ENCODE measurements around the gene RPTOR.
"Not testable (repeated sequence)": the region's sequence is repeated elsewhere in the genome, so short reads cannot be mapped to it uniquely, and the experiment has no call there.

RPTOR gene

DNA sequence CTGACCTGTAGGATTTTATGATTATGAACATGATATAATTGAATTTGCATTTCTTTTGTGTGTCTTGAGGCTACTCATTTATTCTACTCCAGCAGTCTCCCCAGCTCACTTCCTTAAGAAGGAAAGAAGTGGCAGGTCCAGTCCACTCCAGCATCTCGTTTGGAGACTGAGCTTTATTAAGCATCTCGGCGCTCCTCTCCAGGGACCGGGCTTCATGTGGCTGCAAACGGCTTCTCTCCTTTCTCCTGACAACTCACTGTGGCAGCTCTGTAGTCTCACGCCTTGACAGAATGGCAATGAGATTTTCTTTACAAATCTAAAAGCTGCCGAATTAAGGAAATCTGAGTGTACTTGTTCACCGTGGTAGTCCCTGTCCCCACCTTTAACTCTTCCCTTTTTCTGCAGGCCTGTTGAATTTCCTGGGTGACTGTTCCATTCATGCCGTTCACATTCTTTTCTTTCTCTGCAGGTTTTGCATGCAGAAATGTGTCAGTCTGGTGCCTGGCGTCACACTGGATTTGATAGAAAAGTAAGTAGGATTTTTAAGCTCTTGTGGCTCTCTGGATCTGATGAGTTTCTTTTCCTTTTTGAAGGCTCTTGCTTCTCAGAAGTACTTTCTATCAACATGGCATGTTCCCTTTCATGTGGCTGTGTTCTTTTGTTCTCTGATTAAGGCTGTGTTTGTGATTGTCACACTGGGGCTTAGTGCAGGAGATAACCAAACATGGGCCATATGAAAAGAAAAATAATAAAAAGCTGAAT lies 246.5 kb downstream of the RPTOR start:
- no peak for ATAC-seq

DNA sequence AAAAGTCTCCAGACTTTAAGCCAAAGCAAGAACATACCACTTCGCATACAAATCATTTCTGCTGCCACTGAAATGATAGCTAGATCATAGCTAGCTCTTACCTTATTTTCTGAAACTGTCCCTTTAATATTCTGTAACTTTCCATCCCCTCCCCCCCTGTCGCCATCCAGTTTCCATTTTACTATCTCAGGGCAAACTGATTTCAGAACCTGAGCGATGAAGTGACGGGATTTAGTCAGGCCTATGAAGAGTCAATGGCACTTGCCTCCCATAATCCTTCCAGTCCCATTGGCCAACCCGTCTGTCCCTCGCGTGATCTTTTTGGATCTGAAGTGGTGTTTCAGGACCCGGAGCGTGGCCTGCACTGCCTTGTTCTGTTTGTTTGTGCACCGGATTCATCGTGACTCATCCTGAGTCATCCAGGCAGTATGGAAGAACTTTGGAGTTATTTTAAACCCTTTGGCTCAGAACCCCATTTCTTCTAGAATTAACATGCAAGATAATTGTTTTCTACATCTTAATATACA lies 247.2 kb downstream of the RPTOR start:
- ATAC-seq (peak; percentile 72), DNase-seq (ENCODE audit: low spot score in 2 of 2) (peak in 1 of 2 donors; percentile 70)
- peaks cover 66% of the 10 kb centered on the region for H3K4me1 Mint-ChIP-seq
- peaks cover 3% of the 10 kb centered on the region for H3K9me3 Mint-ChIP-seq
- H3K27ac Mint-ChIP-seq = peak overlapping the region; percentile 88
- peak overlapping the region; percentile 63 for H3K4me3 Mint-ChIP-seq
- peaks cover 29% of the 10 kb centered on the region for H3K36me3 Mint-ChIP-seq

More for the DNA sequence above, 246.5 kb downstream of the RPTOR start:
- H3K4me1 Mint-ChIP-seq = peaks cover 61% of the 10 kb centered on the region
- H3K36me3 Mint-ChIP-seq = peaks cover 29% of the 10 kb centered on the region
- peak overlapping the region; percentile 63 for H3K4me3 Mint-ChIP-seq
- peaks cover 3% of the 10 kb centered on the region for H3K9me3 Mint-ChIP-seq
- no peak for DNase-seq (ENCODE audit: low spot score in 2 of 2)
- peak overlapping the region; percentile 88 for H3K27ac Mint-ChIP-seq

DNA sequence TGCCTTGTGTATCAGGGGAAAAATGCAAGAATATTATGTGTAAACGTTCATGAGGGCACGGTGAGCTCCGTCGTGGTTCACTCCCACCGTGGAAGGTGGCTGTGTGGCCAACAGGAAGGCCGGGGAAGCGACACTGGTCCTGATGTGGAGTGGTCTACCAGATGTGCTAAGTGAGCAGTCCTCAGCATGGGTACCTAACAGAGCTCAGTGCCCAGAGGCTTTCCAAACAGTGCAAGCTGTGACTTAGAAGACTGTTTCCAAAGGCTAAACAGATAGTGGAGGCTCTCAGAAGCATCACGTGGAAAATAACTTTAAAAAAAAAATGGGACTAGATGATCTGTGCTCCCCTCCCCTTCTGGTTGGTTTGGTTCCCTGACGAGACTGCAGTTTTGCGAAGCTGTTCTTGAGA lies 247.7 kb downstream of the RPTOR start:
- Mint-ChIP-seq H3K36me3 (peaks cover 29% of the 10 kb centered on the region), H3K27ac (peak overlapping the region; percentile 88), H3K9me3 (peaks cover 3% of the 10 kb centered on the region), H3K4me1 (peaks cover 61% of the 10 kb centered on the region), H3K4me3 (peak overlapping the region; percentile 63)
- ATAC-seq (no peak), DNase-seq (ENCODE audit: low spot score in 2 of 2) (no peak)

DNA sequence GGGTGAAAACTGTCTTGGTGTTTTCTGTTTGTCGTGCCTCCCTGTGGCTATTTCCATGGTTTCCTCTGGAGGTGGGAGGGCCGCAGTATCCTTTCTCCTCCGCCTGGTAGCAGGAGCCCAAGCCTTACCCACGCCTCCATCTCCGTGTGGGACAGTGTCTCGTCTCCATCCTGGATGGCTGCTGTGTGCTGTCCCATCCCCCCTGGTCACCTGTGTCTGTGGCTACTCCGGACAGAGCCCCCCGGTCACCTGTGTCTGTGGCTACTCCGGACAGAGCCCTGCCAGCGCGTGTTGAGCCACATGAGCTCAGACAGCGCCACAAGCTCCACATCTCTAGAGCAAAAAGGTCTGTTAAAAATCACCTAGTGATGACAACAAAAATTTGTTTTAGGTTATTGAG lies 248.8 kb downstream of the RPTOR start:
- ATAC-seq (no peak), DNase-seq (ENCODE audit: low spot score in 2 of 2) (no peak)
- H3K4me1 Mint-ChIP-seq = peaks cover 50% of the 10 kb centered on the region
- H3K4me3 Mint-ChIP-seq = no peak overlapping the region
- H3K27ac Mint-ChIP-seq = peak overlapping the region; percentile 88
- H3K36me3 Mint-ChIP-seq = peaks cover 35% of the 10 kb centered on the region
- peaks cover 1% of the 10 kb centered on the region for H3K9me3 Mint-ChIP-seq

DNA sequence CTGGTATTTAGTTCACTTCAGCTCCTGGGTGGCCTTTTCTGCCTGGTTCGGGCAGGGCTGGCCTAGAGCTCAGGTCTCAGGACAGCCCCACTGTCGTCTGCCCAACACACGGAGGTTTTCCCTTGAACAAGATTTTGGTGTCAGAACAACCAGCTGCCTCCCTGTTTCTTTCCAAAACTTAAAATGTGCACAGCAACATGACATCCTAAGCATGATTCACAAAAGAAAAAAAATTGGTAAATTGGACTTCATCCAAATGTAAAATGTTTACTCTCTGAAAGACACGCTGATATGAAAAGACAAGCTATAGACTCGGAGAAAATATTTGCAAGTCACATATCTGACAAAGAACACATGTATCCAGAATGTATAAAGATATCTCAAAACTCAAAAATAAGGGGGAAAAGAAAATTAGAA lies 249.2 kb downstream of the RPTOR start:
- DNase-seq (ENCODE audit: low spot score in 2 of 2) (no peak), ATAC-seq (no peak)
- Mint-ChIP-seq H3K4me3 (no peak overlapping the region), H3K9me3 (no peaks in the 10 kb centered on the region), H3K4me1 (peaks cover 47% of the 10 kb centered on the region), H3K36me3 (peaks cover 35% of the 10 kb centered on the region), H3K27ac (peak overlapping the region; percentile 88)

DNA sequence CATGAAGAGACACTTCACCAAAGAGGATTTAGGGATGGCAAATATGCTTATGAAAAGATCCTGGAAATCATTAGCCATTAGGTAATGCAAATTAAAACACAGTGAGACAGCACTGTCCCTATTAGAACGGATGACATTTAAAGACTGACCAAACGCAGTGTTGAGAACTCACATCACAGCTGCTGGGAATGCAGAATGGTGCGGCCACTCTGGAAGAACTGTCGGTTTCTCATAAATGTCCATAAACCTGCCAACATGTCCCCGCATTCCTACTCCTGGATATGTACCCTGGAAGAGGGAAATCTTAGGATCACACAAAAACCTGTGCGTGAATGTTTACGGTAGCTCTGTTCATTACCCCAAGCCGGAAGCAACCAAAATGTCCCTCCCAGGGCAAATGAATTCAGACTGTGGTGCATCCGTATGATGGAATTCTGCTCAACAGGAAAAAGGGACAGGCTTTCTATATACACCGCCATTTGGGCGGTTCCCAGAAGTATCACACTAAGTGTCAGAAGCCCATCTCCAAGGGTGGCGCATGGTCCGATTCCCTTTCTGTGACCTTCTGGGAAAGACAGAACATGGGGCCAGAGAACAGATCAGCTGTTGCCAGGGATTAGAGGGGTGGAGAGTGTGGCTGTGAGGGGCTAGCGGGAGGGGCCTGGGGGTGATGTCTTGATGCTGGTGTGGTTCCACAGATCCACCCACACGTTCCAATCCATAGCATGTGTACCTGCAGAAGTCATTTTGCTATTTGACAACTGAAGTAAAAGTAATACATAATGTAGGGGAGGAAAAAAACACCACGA lies 249.8 kb downstream of the RPTOR start:
- DNase-seq (ENCODE audit: low spot score in 2 of 2) = no peak
- Mint-ChIP-seq H3K4me3 (no peak overlapping the region), H3K27ac (no peak overlapping the region), H3K4me1 (peaks cover 42% of the 10 kb centered on the region), H3K36me3 (peaks cover 35% of the 10 kb centered on the region), H3K9me3 (no peaks in the 10 kb centered on the region)
- ATAC-seq = no peak

DNA sequence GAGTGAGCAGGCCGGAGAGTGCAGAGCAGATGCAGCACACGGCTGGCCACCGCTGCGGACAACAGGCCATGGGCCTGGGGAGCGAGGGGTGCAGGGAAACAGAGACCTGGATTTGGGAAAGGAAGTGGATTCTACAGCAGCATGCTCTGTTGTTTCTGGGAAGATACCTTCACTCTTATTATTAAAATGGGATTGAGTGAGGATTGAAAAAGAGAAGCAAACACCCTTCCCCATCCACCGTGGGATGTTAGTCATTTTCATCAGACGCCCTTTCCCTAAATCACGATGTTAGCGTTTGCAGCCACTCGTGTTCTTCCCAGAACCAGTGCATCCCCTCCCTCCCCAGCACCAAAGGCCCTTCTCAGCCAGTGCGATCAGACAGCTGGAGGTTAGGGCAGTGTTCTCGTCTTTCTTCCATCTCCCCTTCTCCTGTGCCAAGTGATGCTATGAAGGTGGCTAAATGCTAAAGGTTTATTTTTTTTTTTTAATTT lies 250.5 kb downstream of the RPTOR start:
- H3K4me1 Mint-ChIP-seq = peaks cover 35% of the 10 kb centered on the region
- peaks cover 35% of the 10 kb centered on the region for H3K36me3 Mint-ChIP-seq
- no peak overlapping the region for H3K27ac Mint-ChIP-seq
- ATAC-seq = no peak
- H3K9me3 Mint-ChIP-seq = no peaks in the 10 kb centered on the region
- no peak overlapping the region for H3K4me3 Mint-ChIP-seq
- no peak for DNase-seq (ENCODE audit: low spot score in 2 of 2)

DNA sequence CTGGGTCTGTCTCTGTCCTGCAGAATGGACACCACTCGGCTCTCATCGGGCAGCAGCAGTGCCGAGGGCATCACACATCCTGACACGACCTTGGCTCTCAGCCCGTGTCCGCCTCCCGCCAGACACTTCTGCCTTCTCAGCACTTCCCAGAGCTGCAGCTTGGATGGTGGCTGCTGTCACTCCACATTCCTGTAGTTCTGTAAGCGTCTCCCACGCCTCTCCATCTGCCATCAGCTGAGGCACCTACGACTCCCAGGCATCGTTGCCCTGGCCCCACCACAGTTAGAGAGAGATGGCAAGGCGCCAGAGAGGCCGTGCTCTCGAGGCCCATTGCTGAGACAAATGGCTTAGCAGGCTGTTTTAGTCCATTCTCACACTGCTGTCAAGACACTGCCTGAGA lies 251.1 kb downstream of the RPTOR start:
- no peak overlapping the region for H3K4me3 Mint-ChIP-seq
- H3K27ac Mint-ChIP-seq = no peak overlapping the region
- H3K4me1 Mint-ChIP-seq = peaks cover 29% of the 10 kb centered on the region
- H3K9me3 Mint-ChIP-seq = no peaks in the 10 kb centered on the region
- peaks cover 30% of the 10 kb centered on the region for H3K36me3 Mint-ChIP-seq
- ATAC-seq (no peak), DNase-seq (ENCODE audit: low spot score in 2 of 2) (no peak)

DNA sequence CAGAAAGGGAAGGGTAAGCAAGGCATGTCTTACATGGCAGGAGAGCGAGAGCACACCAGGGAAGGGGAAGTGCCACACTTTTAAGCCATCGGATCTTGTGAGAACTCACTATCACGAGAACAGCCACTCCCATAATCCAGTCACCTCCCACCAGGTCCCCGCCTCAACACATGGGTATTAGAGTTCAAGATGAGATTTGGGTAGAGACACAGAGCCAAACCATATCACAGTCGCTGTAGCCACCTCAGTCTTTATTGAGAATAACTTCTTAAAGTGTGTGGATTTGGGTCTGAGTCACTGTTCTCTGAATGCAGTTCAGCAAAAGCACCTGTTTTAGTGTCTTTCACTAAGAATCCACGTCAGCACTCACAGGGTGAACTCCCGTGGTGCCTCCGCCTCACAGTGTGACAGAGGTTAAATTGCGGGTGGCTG lies 251.8 kb downstream of the RPTOR start:
- no peaks in the 10 kb centered on the region for H3K9me3 Mint-ChIP-seq
- peak; percentile 82 for ATAC-seq
- H3K27ac Mint-ChIP-seq = peak overlapping the region; percentile 17
- no peak overlapping the region for H3K4me3 Mint-ChIP-seq
- DNase-seq (ENCODE audit: low spot score in 2 of 2) = no peak
- H3K36me3 Mint-ChIP-seq = peaks cover 30% of the 10 kb centered on the region
- H3K4me1 Mint-ChIP-seq = peaks cover 22% of the 10 kb centered on the region

DNA sequence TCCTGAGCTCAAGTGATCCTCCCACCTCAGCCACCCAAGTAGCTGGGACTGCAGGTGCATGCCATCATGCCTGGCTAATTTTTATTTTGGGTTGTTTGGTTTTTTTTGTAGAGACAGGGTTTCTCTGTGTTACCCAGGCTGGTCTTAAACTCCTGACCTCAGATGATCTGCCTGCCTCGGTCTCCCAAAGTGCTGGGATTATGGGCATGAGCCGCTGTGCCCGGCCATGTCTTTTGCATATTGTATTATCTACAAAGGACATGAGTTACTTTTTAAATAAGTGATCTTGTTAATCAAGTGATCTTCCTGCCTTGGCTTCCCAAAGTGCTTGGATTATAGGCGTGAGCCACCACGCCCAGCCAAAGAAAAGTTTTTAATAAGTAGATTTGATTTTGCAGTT lies 252.6 kb downstream of the RPTOR start:
- H3K4me1 Mint-ChIP-seq = peaks cover 14% of the 10 kb centered on the region
- not testable (repeated sequence) for ATAC-seq; H3K4me3 Mint-ChIP-seq; DNase-seq (ENCODE audit: low spot score in 2 of 2); H3K9me3 Mint-ChIP-seq
- peaks cover 23% of the 10 kb centered on the region for H3K36me3 Mint-ChIP-seq
- peak overlapping the region; percentile 17 for H3K27ac Mint-ChIP-seq

DNA sequence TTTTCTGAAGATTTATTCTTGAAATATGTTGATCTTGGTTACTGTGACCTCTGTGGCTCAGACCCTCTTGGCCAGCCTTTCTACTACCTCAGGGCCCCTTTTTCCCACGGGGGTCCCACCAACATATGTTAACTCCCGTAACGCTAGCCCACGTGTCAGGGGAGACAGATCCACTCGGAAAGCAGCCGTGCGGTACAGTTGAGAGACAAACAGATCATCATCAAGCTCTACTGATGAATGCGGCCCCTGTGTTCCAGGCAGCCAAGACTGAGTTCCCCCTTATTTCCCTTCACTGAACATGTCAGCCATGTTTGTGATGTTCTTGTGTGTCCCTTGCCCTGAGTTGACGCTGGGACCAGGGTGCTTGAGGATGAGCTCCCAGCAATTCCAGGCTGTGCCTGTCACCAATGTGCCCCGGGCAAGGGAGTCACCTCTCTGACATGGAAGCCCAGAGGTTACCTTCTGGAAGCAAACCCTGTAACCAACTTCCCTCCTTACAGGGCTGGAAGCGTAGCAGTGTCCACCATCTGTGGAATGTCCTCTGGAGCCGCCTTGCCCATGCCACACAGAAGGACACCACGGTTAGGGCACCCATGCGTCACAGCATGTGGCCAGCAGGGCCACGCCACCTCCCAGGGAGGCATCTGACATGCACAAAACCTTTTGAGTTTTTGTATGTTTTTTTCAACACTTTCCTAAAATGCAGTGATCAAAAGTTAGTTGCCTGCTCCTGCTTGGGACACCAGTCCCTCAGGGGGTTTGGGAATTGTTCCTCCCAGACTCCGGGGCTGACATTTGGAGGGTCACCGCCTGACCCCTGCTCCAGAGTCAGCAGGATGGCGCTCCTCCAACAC lies 253.3 kb downstream of the RPTOR start:
- DNase-seq (ENCODE audit: low spot score in 2 of 2) (no peak), ATAC-seq (no peak)
- Mint-ChIP-seq H3K36me3 (peaks cover 17% of the 10 kb centered on the region), H3K4me1 (peaks cover 12% of the 10 kb centered on the region), H3K4me3 (no peak overlapping the region), H3K27ac (no peak overlapping the region), H3K9me3 (no peaks in the 10 kb centered on the region)

DNA sequence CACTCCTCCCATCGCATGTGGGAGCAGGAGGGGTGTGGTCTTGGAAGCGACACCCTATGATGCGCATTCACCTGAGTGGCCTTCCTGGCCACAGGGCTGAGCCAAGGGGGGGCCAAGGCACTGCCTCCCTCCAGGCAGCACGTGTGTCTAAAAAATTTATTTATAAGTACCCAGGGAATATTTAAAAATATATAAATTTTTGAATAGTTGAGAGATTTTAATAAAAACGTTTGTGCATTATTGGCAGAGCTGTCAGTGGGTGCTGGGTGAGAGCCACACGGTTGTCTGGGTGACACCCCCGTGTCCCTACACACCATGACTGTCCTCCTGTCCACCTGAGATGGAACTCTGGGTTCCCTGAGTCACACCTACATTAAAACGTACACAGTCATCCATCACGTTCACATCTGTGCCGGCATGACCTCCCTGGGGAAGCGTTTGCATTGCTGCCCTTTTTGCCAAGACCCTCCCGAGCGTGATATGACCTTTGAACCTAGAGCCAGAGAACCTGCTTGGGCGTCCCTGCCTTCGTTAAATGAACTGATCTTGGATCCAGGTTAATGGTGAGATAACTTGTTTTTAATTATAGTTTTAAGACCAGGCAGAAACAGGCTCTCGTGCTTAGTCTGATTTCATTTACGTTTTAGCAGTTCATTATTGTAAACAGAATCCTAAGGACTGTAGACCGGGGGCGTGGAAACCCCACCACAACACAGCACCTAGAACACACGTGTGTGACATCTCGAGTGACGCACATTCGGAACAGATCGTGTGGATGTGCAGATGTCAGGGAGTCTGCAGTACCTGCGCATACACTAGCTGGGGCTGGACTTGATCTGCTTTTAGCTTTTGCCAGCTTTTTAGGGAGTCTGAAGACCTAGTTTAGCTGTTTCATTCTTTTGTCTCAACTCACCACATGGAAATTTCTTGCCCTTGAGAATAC lies 254.2 kb downstream of the RPTOR start:
- DNase-seq (ENCODE audit: low spot score in 2 of 2) (no peak), ATAC-seq (no peak)
- H3K9me3 Mint-ChIP-seq = no peaks in the 10 kb centered on the region
- peaks cover 8% of the 10 kb centered on the region for H3K36me3 Mint-ChIP-seq
- peaks cover 12% of the 10 kb centered on the region for H3K4me1 Mint-ChIP-seq
- no peak overlapping the region for H3K27ac Mint-ChIP-seq
- H3K4me3 Mint-ChIP-seq = no peak overlapping the region

DNA sequence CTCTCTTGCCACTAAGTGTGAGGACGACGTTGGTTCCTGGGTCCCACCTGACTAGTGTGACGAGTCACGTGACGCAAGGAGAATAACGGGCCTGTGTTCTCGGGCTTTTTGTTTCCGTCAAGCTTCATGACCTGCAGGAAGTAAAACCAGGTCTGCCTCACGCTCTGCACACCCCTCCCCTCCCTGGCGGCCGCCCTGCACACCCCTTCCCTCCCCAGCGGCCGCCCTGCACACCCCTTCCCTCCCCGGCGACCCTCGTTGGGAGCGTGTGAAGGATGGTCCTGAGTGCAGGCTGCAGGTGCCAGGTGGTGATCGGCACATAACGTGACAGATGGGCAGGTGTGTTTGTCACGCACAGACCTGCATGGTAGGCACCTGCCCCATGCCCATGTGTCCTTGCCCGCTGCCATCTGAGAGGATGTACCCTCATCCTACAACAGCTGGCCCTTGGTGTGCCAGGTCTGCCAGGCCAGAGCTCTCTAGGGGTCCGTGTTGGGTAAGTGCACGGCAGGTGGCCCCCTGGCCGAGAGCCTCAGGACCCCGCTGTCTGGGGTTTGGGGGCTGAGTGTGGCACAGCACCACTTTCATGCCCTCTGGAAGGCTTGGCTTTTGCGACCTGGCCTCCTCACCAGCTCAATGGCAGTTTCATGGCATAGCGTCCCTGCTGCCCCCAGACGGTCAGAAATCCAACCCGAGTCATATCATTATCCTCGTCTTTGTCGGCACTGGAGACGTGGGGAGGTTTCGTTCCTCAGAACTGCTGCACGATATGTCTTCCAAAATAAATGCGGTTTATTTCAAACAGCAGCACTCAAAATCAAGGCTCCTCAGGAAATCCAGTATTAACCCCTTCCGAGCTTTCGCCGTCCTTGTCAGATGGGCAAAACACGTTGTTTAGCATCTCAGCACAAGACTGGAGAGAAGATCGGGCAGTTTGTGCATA lies 255.2 kb downstream of the RPTOR start:
- H3K36me3 Mint-ChIP-seq = peaks cover 6% of the 10 kb centered on the region
- no peak overlapping the region for H3K27ac Mint-ChIP-seq
- ATAC-seq (no peak), DNase-seq (ENCODE audit: low spot score in 2 of 2) (no peak)
- H3K4me3 Mint-ChIP-seq = no peak overlapping the region
- H3K4me1 Mint-ChIP-seq = peaks cover 12% of the 10 kb centered on the region
- no peaks in the 10 kb centered on the region for H3K9me3 Mint-ChIP-seq

All from stimulated activated effector memory CD8-positive, alpha-beta T cell treated with anti-CD3 and anti-CD28 coated beads, Interleukin-12 subunit alpha, Interleukin-12 subunit beta, amount 100 ng/mL, for 72 hours (primary cell).